Natural killer cell treated with Interleukin-12 subunit alpha and Interleukin-12 subunit beta and Interleukin-15 and Interleukin-18, amount 100 ng/mL, for 72 hours (primary cell): Measurements from ENCODE around the gene TEX2. TPM values are rescaled to one million over a fixed set of nuclear protein-coding genes. Genes with fewer than 3 reads are reported as not detected.
"Not testable (repeated sequence)": the region's sequence is repeated elsewhere in the genome, so short reads cannot be mapped to it uniquely, and the experiment has no call there.

Experiments used
- ATAC-seq, 2 donors: fragments of 150-1000 bp; cut with Tn5 transposase in 1 of 2; sonication (Bioruptor Pico), chemical (Tn5 transposase) in 1 of 2; 2 replicates each; pipeline ENCODE4 v1.10.0; 2021
- DNase-seq: peaks from one replicate; pipeline ENCODE4 v3.0.0; 2022; ENCODE audit warnings: low spot score
- H3K27ac Mint-ChIP-seq, 2 donors: 1 replicate in 1 of 2; 2 replicates in 1 of 2; pipeline ENCODE4 v1.8.0; 2022; ENCODE audit warnings: mixed read lengths in 2 of 2, mild to moderate bottlenecking in 1 of 2, moderate library complexity in 1 of 2
- H3K27me3 Mint-ChIP-seq, 2 donors: 1 replicate in 1 of 2; 2 replicates in 1 of 2; pipeline ENCODE4 v1.8.0; 2022; ENCODE audit warnings: mixed read lengths in 2 of 2
- H3K36me3 Mint-ChIP-seq: one replicate; pipeline ENCODE4 v1.8.0; 2022; ENCODE audit warnings: mixed read lengths
- H3K4me1 Mint-ChIP-seq, 2 donors: 1 replicate in 1 of 2; 2 replicates in 1 of 2; pipeline ENCODE4 v1.8.0; 2022; ENCODE audit warnings: low read depth in 2 of 2, mixed read lengths in 2 of 2, mild to moderate bottlenecking in 1 of 2
- H3K4me3 Mint-ChIP-seq: one replicate; pipeline ENCODE4 v1.8.0; 2022; ENCODE audit warnings: mixed read lengths
- H3K9me3 Mint-ChIP-seq: 2 replicates; pipeline ENCODE4 v1.8.0; 2022; ENCODE audit warnings: mixed read lengths
- total RNA-seq, 2 donors: library from RNA; stranded (reverse); gene quantifications; one replicate each; pipeline ENCODE4 v1.2.3, GENCODE V29; 2022

Gene TEX2
- total RNA-seq, 2 donors from 2014 or later = 14.0 to 28.6 TPM

DNA sequence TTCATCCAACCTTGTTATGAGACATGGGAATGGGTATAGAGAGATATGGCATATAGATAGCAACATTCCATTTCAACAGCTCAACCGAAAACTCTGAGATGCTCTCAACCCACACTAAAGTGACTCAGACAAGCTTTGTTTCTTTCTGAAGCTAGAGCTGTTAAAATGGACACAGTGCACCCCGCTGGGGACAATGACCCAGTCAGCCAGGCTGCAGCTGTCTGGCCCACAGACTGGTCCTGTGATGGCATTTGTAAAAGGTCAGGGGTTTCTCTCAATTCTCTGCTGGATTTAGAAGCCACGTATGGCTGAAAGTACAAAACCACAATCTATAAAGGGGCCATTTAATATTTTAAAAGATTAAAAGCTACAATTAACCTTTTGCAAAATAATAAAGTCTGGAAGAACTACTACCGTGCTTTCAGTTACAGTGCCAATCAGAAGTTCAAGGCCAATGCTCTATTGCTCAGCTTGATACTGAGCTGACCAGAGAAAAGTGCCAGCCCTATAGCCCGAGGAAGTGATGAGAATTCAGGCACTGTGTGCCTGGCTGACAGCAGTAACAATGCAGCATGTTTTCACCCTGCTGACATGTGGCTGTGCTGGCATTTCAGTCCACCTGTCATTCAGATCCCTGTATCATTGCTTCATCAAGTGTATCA is 60.2 kb downstream of the TEX2 start:
- DNase-seq (no peak), ATAC-seq (no peak)
- H3K9me3 Mint-ChIP-seq = no peaks in the 10 kb centered on the region
- no peak overlapping the region for H3K27ac Mint-ChIP-seq
- H3K27me3 Mint-ChIP-seq = no peaks in the 10 kb centered on the region
- no peaks in the 10 kb centered on the region for H3K36me3 Mint-ChIP-seq
- H3K4me3 Mint-ChIP-seq = no peak overlapping the region
- H3K4me1 Mint-ChIP-seq = peaks cover 7 to 9% of the 10 kb centered on the region in 2 donors

DNA sequence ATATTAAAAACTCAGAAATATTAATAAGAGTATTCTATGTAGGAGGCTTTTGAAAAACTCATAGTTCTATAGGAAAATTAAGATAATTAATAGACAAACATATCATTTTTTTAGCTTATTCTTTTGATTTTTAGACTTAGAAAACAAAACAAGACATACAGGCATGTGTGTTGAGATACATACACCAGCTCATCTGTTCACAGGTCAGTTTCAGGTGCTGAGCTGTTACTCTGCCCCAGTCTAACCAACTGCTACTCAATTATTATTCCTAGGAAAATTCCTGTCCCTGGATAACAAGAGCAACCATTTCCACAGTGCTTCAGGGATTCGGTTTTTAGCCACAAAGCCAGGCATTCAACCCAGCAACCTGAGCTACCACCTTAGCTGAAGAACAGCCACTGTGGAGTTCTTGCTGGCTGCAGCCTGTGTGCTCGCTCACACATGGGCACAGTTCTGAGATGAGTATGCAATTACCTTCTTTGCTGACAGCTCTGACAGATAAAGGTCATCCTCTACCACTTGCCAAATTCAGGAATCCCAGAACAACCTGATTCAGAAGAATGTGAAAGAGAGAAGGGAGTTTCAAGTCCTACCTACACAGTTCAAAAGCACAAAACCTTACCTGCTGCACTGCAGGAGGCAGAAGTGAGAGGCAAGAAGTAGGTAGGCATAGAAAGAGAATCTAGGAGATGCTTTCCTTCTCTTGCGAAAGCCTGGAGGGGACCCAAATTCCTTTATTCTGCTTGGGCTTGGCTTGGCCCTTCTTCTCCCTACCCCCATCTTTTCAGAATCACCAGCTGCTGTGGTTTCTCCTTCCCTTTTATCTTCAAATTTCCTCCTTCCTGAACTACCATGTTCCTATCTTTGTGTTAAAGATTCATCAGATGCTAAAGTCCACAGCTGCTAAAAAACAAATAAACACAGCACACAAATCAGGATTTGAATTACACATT is 62.7 kb downstream of the TEX2 start:
- DNase-seq = no peak
- Mint-ChIP-seq H3K36me3 (no peaks in the 10 kb centered on the region), H3K9me3 (no peaks in the 10 kb centered on the region), H3K4me3 (no peak overlapping the region), H3K27me3 (no peaks in the 10 kb centered on the region), H3K27ac (no peak overlapping the region), H3K4me1 (peaks cover 4 to 9% of the 10 kb centered on the region in 2 donors)
- ATAC-seq = no peak

DNA sequence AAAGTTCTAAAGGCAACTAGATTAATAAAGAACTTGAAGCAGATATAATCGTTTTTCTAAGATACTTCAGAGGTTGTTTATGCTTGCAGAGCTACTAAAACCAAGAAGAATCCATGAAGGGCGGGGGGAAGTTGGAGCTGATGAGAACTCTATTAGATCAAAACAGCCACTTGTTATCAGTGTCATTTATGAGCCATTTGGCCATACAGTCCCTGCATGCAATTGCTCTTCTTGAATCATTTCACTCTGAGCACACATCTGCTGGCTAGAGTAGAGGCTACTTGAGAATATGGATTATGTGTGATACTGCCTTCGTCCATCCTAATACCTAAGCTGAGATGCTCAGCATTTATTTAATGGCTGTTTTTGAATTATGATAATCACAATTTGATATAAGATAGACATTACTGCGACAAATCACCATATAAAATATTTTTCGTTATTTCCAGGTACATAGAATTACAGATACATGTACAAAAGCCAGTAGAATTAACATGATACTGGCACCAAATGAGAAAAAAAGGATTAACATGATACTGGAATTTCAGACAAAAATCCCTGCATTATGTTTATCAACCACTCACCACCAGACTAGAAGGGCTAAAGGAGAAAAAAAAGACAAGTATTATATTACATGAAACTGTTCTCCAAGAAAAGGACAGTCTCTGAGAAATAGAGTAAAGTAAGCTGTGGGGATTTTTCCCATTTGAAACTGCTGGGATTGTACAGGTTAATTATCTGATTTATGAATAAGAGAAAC is 64.5 kb downstream of the TEX2 start:
- H3K36me3 Mint-ChIP-seq = no peaks in the 10 kb centered on the region
- ATAC-seq (no peak), DNase-seq (no peak)
- no peak overlapping the region for H3K27ac Mint-ChIP-seq
- peaks cover 4 to 6% of the 10 kb centered on the region in 2 donors for H3K4me1 Mint-ChIP-seq
- no peaks in the 10 kb centered on the region for H3K27me3 Mint-ChIP-seq
- no peak overlapping the region for H3K4me3 Mint-ChIP-seq
- H3K9me3 Mint-ChIP-seq = no peaks in the 10 kb centered on the region

DNA sequence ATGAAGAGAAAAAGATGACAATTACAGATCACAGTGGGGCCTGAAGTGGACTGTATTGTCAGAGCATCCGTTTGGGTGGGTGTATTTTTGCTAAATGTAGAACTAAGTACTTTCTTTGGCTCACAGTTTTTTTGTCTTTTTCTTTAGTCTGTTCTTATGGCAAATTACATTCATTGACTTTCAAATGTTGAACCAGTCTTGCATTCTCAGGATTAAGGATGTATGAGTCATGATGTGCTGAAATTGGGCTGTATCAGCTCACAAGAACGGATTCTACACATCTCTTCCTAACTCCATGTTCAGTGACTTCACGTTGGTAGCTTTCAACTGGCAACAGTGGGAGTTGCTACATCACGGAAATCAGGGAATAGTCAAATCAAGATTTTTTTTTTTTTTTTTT is 66.5 kb downstream of the TEX2 start:
- H3K9me3 Mint-ChIP-seq = no peaks in the 10 kb centered on the region
- H3K4me3 Mint-ChIP-seq = no peak overlapping the region
- no peaks in the 10 kb centered on the region for H3K36me3 Mint-ChIP-seq
- ATAC-seq (no peak), DNase-seq (no peak)
- H3K4me1 Mint-ChIP-seq = peaks cover 0 to 4% of the 10 kb centered on the region in 2 donors
- no peak overlapping the region for H3K27ac Mint-ChIP-seq
- H3K27me3 Mint-ChIP-seq = no peaks in the 10 kb centered on the region

DNA sequence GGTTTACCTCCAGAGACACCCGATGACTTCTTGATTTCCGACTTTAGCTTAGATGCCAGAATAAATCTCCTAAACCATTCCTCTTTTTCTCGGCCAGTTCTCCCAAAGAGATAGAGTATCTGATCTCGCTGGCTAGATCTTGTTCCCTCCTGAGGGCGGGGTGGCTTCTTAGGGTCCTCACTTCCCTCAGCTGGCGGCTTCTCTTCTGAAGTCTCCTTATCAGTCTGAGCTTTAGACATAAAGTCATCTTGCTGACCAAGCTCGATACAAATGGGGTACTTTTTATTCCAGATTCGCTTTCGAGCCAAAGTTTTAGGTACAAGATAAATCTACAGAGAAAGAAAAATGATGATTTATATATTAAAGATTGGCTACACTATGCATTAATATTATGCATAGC is 69.5 kb downstream of the TEX2 start:
- Mint-ChIP-seq H3K4me3 (no peak overlapping the region), H3K9me3 (no peaks in the 10 kb centered on the region), H3K4me1 (no peaks in the 10 kb centered on the region), H3K27ac (no peak overlapping the region), H3K36me3 (no peaks in the 10 kb centered on the region), H3K27me3 (no peaks in the 10 kb centered on the region)
- ATAC-seq (no peak), DNase-seq (no peak)

DNA sequence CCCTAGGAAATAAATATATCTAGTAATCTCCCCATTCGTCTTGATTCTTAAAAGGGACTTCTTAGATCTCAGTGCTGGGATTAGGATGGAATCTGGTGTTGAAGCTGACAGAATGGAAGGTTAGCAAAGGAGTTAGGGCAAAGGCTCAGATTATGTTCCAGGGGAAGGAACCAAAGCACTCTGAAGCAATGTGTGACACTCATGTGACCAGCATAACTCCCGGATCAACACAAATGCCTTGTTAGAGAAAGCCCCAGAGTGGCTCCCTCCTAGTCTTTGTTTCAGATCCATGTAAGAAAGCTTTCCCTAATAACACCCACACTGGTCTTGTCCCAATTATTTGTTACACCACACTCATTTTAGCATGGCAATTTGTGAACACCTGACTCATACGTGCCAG is 70.5 kb downstream of the TEX2 start:
- no peaks in the 10 kb centered on the region for H3K36me3 Mint-ChIP-seq
- no peaks in the 10 kb centered on the region for H3K27me3 Mint-ChIP-seq
- H3K4me1 Mint-ChIP-seq = no peaks in the 10 kb centered on the region
- no peak overlapping the region for H3K4me3 Mint-ChIP-seq
- no peak for DNase-seq
- no peak overlapping the region for H3K27ac Mint-ChIP-seq
- ATAC-seq = no peak
- no peaks in the 10 kb centered on the region for H3K9me3 Mint-ChIP-seq

- Mint-ChIP-seq H3K9me3 (no peaks in the 10 kb centered on the region), H3K4me1 (no peaks in the 10 kb centered on the region), H3K27me3 (no peaks in the 10 kb centered on the region), H3K27ac (no peak overlapping the region), H3K4me3 (no peak overlapping the region), H3K36me3 (no peaks in the 10 kb centered on the region)
- DNase-seq (no peak), ATAC-seq (no peak)
Measured at GRCh38 chr17:64190472-64190871, 72.6 kb downstream of the TEX2 start.

- H3K4me3 Mint-ChIP-seq = no peak overlapping the region
- H3K4me1 Mint-ChIP-seq = peaks cover 8 to 9% of the 10 kb centered on the region in 2 donors
- H3K27me3 Mint-ChIP-seq = no peaks in the 10 kb centered on the region
- H3K27ac Mint-ChIP-seq = no peak overlapping the region
- DNase-seq = no peak
- no peaks in the 10 kb centered on the region for H3K36me3 Mint-ChIP-seq
- ATAC-seq = no peak
- H3K9me3 Mint-ChIP-seq = no peaks in the 10 kb centered on the region
Measured at GRCh38 chr17:64188088-64188487, 75.0 kb downstream of the TEX2 start.

GRCh38 chr17:64187093-64187895 is 75.8 kb downstream of the TEX2 start:
- Mint-ChIP-seq H3K4me3 (no peak overlapping the region), H3K9me3 (no peaks in the 10 kb centered on the region), H3K27ac (no peak overlapping the region), H3K36me3 (no peaks in the 10 kb centered on the region), H3K4me1 (peaks cover 8 to 9% of the 10 kb centered on the region in 2 donors), H3K27me3 (no peaks in the 10 kb centered on the region)
- no peak for DNase-seq
- ATAC-seq = no peak

DNA sequence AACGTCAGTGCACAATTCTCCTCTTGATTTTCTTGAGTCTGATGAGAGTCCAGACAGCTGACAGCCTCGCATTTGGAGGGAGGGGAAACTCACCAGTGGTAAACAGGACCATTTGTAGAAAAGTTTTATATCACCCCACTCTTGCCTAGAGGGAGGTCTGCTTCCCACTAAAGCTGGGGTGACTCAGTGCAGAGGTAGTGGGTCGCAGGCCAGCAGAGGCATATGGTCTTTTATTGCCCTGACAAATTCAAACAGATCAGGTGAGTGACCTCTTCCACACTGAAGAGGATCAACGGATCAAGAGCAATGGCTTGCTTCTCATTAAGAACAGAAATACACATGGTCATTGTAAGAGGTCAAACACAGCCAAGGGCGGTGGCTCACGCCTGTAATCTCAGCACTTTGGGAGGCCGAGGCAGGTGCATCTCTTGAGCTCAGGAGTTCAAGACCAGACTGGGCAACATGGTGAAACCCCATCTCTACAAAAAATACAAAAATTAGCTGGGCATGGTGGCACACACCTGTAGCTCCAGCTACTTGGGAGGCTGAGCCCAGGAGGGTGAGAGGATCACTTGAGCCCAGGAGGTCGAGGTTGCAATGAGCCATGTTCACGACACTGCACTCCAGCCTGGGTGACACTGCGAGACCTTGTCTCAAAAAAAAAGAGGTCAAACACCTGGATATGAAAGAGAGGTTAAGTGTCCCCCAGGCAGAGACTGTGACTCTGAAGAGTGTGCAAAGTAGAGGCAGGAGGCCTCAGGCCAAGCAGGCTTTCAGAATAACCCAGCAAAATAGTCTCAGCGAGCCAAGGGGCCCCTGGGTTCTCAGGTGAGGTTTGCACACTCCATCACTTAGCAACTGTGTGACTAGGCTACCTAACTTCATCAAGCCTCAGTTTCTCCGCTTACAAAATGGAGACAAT is 76.6 kb downstream of the TEX2 start:
- H3K27me3 Mint-ChIP-seq = no peaks in the 10 kb centered on the region
- DNase-seq = no peak
- ATAC-seq = no peak
- no peak overlapping the region for H3K27ac Mint-ChIP-seq
- no peaks in the 10 kb centered on the region for H3K36me3 Mint-ChIP-seq
- H3K4me1 Mint-ChIP-seq = peaks cover 8 to 9% of the 10 kb centered on the region in 2 donors
- no peak overlapping the region for H3K4me3 Mint-ChIP-seq
- H3K9me3 Mint-ChIP-seq = no peaks in the 10 kb centered on the region

DNA sequence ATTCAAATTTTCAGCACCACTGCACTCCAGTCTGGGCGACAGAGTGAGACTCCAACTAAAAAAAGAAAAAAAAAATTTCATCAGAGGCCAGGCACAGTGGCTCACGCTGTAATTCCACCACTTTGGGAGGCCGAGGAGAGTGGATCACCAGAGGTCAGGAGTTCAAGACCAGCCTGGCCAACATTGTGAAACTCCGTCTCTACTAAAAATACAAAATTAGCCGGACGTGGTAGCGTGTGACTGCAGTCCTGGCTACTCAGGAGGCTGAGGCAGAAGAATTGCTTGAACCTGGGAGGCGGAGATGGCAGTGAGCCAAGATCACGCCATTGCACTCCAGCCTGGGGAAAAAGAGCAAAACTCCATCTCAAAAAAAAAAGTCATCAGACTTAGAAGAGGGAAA is 77.5 kb downstream of the TEX2 start:
- not testable (repeated sequence) for H3K36me3 Mint-ChIP-seq, ATAC-seq, H3K4me1 Mint-ChIP-seq, DNase-seq, H3K9me3 Mint-ChIP-seq, H3K4me3 Mint-ChIP-seq, H3K27me3 Mint-ChIP-seq, H3K27ac Mint-ChIP-seq

DNA sequence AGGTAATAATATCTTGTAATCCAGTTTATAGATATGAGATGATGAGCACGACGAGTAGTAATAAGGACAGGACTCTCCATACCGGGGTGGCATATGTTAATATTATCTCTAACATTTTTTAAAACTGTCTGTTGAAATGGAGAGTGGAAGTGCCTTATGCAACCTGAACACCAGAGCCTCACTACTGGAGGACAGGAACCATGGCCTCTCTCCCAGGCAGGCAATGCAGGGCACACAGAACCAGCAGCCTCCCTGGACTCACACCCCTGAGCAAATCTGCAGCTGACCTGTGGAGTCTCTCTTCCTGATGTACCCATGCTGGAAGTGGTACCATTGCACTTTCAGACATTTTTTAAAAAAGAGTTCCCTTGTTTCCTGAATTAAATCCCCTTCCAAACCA is 78.0 kb downstream of the TEX2 start:
- Mint-ChIP-seq H3K27ac (no peak overlapping the region), H3K36me3 (no peaks in the 10 kb centered on the region)
- ATAC-seq = no peak

More for the DNA sequence above, 78.0 kb downstream of the TEX2 start:
- H3K9me3 Mint-ChIP-seq = no peaks in the 10 kb centered on the region
- H3K4me1 Mint-ChIP-seq = peaks cover 8 to 9% of the 10 kb centered on the region in 2 donors
- no peak overlapping the region for H3K4me3 Mint-ChIP-seq
- H3K27me3 Mint-ChIP-seq = no peaks in the 10 kb centered on the region
- DNase-seq = no peak
